ENCODE measurements around the gene KCMF1. TPM values are rescaled to one million over a fixed set of nuclear protein-coding genes. Genes with fewer than 3 reads are reported as not detected.

The KCMF1 gene
- total and polyA plus RNA-seq, 4 donors, result 48.5 to 60.2 (median 53.1) TPM

- 100% methylated on average over 5 of the region's 9 CpGs for WGBS (ENCODE audit: insufficient coverage)
- DNase-seq (ENCODE audit: low read depth in 4 of 6, low spot score in 6 of 6), result no peak
- no peak overlapping the region for H3K27ac ChIP-seq (ENCODE audit: low read depth, low read length)
- H3K4me3 ChIP-seq (ENCODE audit: low read depth, low read length), result no peak overlapping the region
- peaks cover 8% of the 10 kb centered on the region for H3K4me1 ChIP-seq (ENCODE audit: control insufficient read depth, insufficient read depth, low read length)
- H3K36me3 ChIP-seq (ENCODE audit: control insufficient read depth, insufficient read depth, low read length), result peaks cover 20% of the 10 kb centered on the region
- H3K9me3 ChIP-seq (ENCODE audit: control insufficient read depth, insufficient read depth, low read length), result no peaks in the 10 kb centered on the region
- no peaks in the 10 kb centered on the region for H3K27me3 ChIP-seq (ENCODE audit: control insufficient read depth, insufficient read depth, low read length)
These were observed 7.1 kb upstream of the KCMF1 start for GRCh38 chr2:84963692-84964405.

DNA sequence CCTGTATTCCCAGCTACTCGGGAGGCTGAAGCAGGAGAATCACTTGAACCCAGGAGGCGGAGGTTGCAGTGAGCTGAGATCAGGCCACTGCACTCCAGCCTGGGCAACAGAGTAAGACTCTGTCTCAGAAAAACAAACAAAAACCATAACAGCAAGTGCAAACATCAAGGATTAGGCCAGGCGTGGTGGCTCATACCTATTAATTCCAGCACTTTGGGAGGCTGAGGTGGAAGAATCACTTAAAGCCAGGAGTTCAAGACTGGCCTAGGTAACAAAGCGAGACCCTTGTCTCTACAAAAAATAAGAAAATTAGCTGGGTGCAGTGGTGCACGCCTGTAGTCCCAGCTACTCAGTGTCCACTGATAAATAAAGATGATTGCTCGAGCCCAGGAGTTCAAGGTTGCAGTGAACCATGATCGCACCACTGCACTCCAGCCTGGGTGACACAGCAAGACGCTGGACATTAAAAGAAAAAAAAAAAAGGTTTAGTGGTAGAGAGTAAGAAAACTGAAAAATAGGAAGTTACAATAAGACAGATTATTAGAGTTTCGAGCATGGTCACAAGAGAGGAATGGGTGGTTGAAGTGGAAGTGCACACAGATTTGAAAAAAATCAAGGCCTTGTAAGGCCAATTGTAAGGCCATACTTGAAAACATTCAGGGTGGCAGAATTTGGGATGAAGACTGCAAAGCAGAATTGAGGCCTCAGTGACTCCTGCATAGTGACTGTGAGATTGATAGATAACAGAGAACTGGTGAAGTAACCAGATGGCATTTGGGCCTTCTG lies 6.4 kb upstream of the KCMF1 start:
- no peak for DNase-seq (ENCODE audit: low read depth in 4 of 6, low spot score in 6 of 6)
- 93% methylated on average over 8 of the region's 9 CpGs for WGBS (ENCODE audit: insufficient coverage)
- H3K27me3 ChIP-seq (ENCODE audit: control insufficient read depth, insufficient read depth, low read length), result no peaks in the 10 kb centered on the region
- peaks cover 20% of the 10 kb centered on the region for H3K36me3 ChIP-seq (ENCODE audit: control insufficient read depth, insufficient read depth, low read length)
- H3K4me3 ChIP-seq (ENCODE audit: low read depth, low read length), result no peak overlapping the region
- no peaks in the 10 kb centered on the region for H3K9me3 ChIP-seq (ENCODE audit: control insufficient read depth, insufficient read depth, low read length)
- no peak overlapping the region for H3K27ac ChIP-seq (ENCODE audit: low read depth, low read length)
- H3K4me1 ChIP-seq (ENCODE audit: control insufficient read depth, insufficient read depth, low read length), result peaks cover 8% of the 10 kb centered on the region

- no peak overlapping the region for H3K4me3 ChIP-seq (ENCODE audit: low read depth, low read length)
- H3K27me3 ChIP-seq (ENCODE audit: control insufficient read depth, insufficient read depth, low read length), result no peaks in the 10 kb centered on the region
- peaks cover 8% of the 10 kb centered on the region for H3K4me1 ChIP-seq (ENCODE audit: control insufficient read depth, insufficient read depth, low read length)
- DNase-seq (ENCODE audit: low read depth in 4 of 6, low spot score in 6 of 6), result no peak
- H3K36me3 ChIP-seq (ENCODE audit: control insufficient read depth, insufficient read depth, low read length), result peaks cover 20% of the 10 kb centered on the region
- no peaks in the 10 kb centered on the region for H3K9me3 ChIP-seq (ENCODE audit: control insufficient read depth, insufficient read depth, low read length)
- H3K27ac ChIP-seq (ENCODE audit: low read depth, low read length), result peak overlapping the region; percentile 52
These were observed 5.8 kb upstream of the KCMF1 start for GRCh38 chr2:84965192-84965516.

GRCh38 chr2:84965827-84966226 lies 5.1 kb upstream of the KCMF1 start:
- no peak overlapping the region for H3K4me3 ChIP-seq (ENCODE audit: low read depth, low read length)
- H3K27me3 ChIP-seq (ENCODE audit: control insufficient read depth, insufficient read depth, low read length), result no peaks in the 10 kb centered on the region
- peak overlapping the region; percentile 52 for H3K27ac ChIP-seq (ENCODE audit: low read depth, low read length)
- no peak for DNase-seq (ENCODE audit: low read depth in 4 of 6, low spot score in 6 of 6)
- peaks cover 20% of the 10 kb centered on the region for H3K36me3 ChIP-seq (ENCODE audit: control insufficient read depth, insufficient read depth, low read length)
- WGBS (ENCODE audit: insufficient coverage), result no CpG with 5 or more reads among the region's 9 CpGs
- no peaks in the 10 kb centered on the region for H3K9me3 ChIP-seq (ENCODE audit: control insufficient read depth, insufficient read depth, low read length)
- H3K4me1 ChIP-seq (ENCODE audit: control insufficient read depth, insufficient read depth, low read length), result peaks cover 8% of the 10 kb centered on the region

DNA sequence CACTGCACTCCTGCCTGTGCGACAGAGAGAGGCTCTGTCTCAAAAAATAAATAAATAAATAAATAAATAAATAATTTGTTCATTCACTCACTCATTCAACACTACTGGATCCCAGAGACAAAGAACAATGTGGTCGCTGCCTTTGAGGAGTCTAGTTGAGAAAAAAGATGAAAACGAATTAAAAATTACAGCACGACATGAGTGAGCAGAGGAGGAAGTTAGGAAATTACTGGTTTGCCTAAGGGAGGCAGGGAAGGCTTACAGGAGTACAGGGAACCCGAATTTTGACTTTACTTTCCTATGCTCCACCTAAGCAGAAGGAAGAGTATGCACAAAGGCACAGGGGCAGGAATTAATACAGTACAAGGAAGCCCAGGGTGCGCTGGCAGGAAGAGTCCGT lies 4.2 kb upstream of the KCMF1 start:
- Histone ChIP-seq H3K36me3 (ENCODE audit: control insufficient read depth, insufficient read depth, low read length) (peaks cover 20% of the 10 kb centered on the region), H3K4me3 (ENCODE audit: low read depth, low read length) (no peak overlapping the region), H3K27ac (ENCODE audit: low read depth, low read length) (no peak overlapping the region), H3K4me1 (ENCODE audit: control insufficient read depth, insufficient read depth, low read length) (peaks cover 8% of the 10 kb centered on the region), H3K9me3 (ENCODE audit: control insufficient read depth, insufficient read depth, low read length) (no peaks in the 10 kb centered on the region), H3K27me3 (ENCODE audit: control insufficient read depth, insufficient read depth, low read length) (no peaks in the 10 kb centered on the region)
- 83% methylated on average over 1 of the region's 7 CpGs for WGBS (ENCODE audit: insufficient coverage)
- no peak for DNase-seq (ENCODE audit: low read depth in 4 of 6, low spot score in 6 of 6)

- Histone ChIP-seq H3K4me3 (ENCODE audit: low read depth, low read length) (peak overlapping the region; percentile 84), H3K36me3 (ENCODE audit: control insufficient read depth, insufficient read depth, low read length) (peaks cover 13% of the 10 kb centered on the region), H3K9me3 (ENCODE audit: control insufficient read depth, insufficient read depth, low read length) (no peaks in the 10 kb centered on the region), H3K27me3 (ENCODE audit: control insufficient read depth, insufficient read depth, low read length) (no peaks in the 10 kb centered on the region), H3K4me1 (ENCODE audit: control insufficient read depth, insufficient read depth, low read length) (peaks cover 11% of the 10 kb centered on the region), H3K27ac (ENCODE audit: low read depth, low read length) (peak overlapping the region; percentile 95)
- peak in 3 of 6 donors; percentile 19 to 66 (median 22) for DNase-seq (ENCODE audit: low read depth in 4 of 6, low spot score in 6 of 6)
- WGBS (ENCODE audit: insufficient coverage), result 0% methylated on average over 1 of the region's 10 CpGs
These were observed 1.3 kb upstream of the KCMF1 start for GRCh38 chr2:84969511-84970209.

DNA sequence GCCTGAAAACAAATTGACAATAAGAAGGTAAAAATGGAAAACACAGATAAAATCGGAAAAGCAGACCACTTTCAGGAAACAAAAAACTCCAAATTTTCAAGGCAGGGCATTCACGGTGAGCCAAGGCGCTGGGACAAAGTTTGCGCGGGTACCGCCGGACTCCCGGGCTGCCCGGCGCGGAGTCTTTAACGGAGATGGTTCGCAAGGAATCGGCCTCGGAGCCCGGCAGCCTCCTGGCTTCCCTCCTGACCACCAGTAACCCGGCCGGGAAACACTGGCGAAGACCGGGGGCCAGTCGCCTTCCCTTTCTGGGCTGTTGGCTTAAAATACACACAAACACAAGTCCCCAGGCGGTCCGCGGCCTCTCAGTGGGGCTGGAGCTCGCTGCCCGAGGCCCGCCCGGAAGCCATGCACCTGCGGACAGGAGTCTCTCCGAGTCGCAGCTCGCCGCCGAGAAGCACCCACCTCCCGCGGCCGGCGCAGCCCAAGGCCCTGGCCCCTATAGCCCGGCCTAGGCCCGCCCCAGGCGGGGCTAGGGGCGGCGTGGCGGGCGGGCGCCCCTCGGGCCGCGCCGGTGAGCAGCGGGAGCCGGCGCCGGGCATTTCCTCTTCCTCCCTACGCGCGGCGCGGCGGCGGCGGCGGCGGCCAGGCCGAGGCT lies 622 bp upstream of the KCMF1 start:
- Histone ChIP-seq H3K27me3 (ENCODE audit: control insufficient read depth, insufficient read depth, low read length) (no peaks in the 10 kb centered on the region), H3K4me1 (ENCODE audit: control insufficient read depth, insufficient read depth, low read length) (peaks cover 11% of the 10 kb centered on the region), H3K36me3 (ENCODE audit: control insufficient read depth, insufficient read depth, low read length) (peaks cover 11% of the 10 kb centered on the region), H3K27ac (ENCODE audit: low read depth, low read length) (peak overlapping the region; percentile 95), H3K4me3 (ENCODE audit: low read depth, low read length) (peak overlapping the region; percentile 84), H3K9me3 (ENCODE audit: control insufficient read depth, insufficient read depth, low read length) (no peaks in the 10 kb centered on the region)
- DNase-seq (ENCODE audit: low read depth in 4 of 6, low spot score in 6 of 6), result peak in 4 of 6 donors; percentile 15 to 77 (median 54)
- WGBS (ENCODE audit: insufficient coverage), result under 1% methylated on average over 65 of the region's 65 CpGs

GRCh38 chr2:84971510-84972206 lies 697 bp downstream of the KCMF1 start:
- WGBS (ENCODE audit: insufficient coverage), result under 1% methylated on average over 96 of the region's 99 CpGs
- DNase-seq (ENCODE audit: low read depth in 4 of 6, low spot score in 6 of 6), result peak in 3 of 6 donors; percentile 17 to 72 (median 53)
- peak overlapping the region; percentile 84 for H3K27ac ChIP-seq (ENCODE audit: low read depth, low read length)
- no peaks in the 10 kb centered on the region for H3K9me3 ChIP-seq (ENCODE audit: control insufficient read depth, insufficient read depth, low read length)
- H3K36me3 ChIP-seq (ENCODE audit: control insufficient read depth, insufficient read depth, low read length), result no peaks in the 10 kb centered on the region
- peak overlapping the region; percentile 57 for H3K4me3 ChIP-seq (ENCODE audit: low read depth, low read length)
- no peaks in the 10 kb centered on the region for H3K27me3 ChIP-seq (ENCODE audit: control insufficient read depth, insufficient read depth, low read length)
- peaks cover 11% of the 10 kb centered on the region for H3K4me1 ChIP-seq (ENCODE audit: control insufficient read depth, insufficient read depth, low read length)

- peaks cover 9% of the 10 kb centered on the region for H3K4me1 ChIP-seq (ENCODE audit: control insufficient read depth, insufficient read depth, low read length)
- no peaks in the 10 kb centered on the region for H3K9me3 ChIP-seq (ENCODE audit: control insufficient read depth, insufficient read depth, low read length)
- DNase-seq (ENCODE audit: low read depth in 4 of 6, low spot score in 6 of 6), result no peak
- H3K4me3 ChIP-seq (ENCODE audit: low read depth, low read length), result peak overlapping the region; percentile 57
- no peaks in the 10 kb centered on the region for H3K27me3 ChIP-seq (ENCODE audit: control insufficient read depth, insufficient read depth, low read length)
- no peaks in the 10 kb centered on the region for H3K36me3 ChIP-seq (ENCODE audit: control insufficient read depth, insufficient read depth, low read length)
- H3K27ac ChIP-seq (ENCODE audit: low read depth, low read length), result peak overlapping the region; percentile 84
- 3% methylated on average over 4 of the region's 11 CpGs for WGBS (ENCODE audit: insufficient coverage)
These were observed 1.3 kb downstream of the KCMF1 start for GRCh38 chr2:84972207-84972783.
